HG02973 (cell line): ENCODE data around the gene ARIH2.

Experiments used
- ATAC-seq: cut with Tn5 transposase; IDR thresholded peaks from one replicate; pipeline ENCODE4 v1.9.1; 2021; ENCODE audit warnings: moderate library complexity; ENCODE audit not compliant: unreplicated experiment

The ARIH2 gene

DNA sequence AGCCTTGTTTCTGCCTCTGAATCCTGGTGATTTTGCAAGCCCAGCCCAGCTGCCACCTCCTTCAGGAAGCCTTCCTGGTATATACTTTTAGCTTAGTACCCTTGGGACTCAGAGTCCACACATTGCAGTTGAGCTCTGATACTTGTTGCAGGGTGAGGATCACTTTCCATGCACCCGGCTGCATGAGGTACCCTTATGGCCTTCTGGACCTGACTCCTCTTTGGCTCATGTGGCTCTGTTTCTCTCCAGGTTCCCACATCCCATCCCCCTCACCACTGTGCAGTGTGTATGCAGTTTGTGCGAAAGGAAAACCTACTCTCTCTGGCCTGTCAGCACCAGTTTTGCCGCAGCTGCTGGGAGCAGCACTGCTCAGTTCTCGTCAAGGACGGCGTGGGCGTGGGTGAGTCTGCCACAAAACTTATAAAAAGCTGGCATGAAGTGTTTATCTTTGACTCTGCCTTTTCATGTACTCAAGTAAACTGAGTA lies 48.3 kb downstream of the ARIH2 start:
- no peak for ATAC-seq

DNA sequence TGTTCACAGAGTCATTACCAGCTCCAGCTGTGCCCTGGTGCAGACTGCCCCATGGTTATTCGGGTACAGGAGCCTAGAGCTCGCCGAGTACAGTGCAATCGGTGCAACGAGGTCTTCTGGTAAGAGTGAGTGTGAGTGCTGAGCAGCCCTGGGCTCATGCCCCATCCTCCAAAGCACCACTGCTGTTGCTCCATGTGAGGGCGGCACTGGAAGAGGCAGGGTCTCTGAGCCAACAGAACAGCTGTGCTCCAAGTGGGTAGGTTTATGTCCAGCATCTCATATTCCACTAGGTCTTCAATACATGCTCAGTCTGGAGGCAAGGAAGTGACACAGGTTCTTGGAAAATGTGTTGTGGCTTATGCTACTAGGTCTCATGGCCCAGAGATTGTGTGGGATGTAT lies 51.9 kb downstream of the ARIH2 start:
- no peak for ATAC-seq

DNA sequence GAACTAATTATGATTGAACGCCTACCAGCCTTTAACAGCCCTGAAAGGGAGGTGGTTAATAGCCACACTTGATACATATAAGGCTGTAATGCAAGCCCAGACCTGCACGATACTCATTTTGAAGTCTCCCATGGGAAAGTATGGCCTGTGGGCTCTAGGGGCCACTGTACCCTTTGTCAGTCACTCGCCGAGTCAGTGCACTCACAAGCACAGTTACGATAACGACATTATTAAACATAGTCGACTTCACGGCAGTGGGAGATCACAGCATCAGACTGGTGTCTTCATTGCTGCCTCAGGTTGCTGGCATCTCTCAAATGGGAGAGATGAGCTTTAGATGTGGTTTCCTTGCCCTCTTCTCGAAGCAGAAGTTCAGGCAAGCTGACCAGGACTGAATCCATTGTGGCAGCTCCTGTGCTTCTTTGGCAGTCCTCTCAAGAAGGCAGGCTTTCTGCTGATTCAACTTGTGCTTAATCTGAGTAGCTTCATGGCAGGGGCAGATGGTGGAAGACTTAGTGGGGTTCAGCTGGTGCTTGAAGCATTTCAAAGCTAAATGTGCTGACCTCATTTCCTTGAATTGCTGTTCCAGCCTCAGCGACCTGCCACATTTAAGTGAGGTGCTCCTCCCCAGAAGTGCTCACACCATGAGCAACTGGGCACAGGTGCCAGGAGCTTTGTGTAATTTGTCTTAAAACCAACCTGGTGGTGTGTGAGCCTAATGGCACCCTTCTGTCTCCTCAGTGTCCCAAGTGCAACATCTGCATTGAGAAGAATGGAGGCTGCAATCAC lies 55.6 kb downstream of the ARIH2 start:
- no peak for ATAC-seq

- no peak for ATAC-seq
These were observed 60.8 kb downstream of the ARIH2 start for GRCh38 chr3:48979451-48979850.

- ATAC-seq, result no peak
These were observed 61.7 kb downstream of the ARIH2 start for GRCh38 chr3:48980295-48980694.

DNA sequence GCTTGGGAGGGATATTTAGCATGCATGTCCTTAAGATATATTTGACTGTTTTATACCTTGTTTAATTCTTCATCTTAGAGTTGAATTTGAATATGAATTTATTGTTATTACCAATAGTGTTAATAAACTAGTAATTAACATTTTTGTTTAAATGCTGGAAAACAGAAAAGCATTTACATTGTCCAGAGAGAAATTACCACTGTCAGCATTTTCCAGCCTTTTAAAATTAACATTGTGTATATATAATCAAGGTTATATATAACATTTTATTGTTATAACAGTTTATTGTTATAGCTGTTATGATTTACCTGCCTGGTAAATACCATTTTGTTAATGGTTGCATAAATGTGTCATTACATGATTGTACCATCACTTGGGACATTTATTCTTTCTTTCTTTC lies 63.4 kb downstream of the ARIH2 start:
- no peak for ATAC-seq

DNA sequence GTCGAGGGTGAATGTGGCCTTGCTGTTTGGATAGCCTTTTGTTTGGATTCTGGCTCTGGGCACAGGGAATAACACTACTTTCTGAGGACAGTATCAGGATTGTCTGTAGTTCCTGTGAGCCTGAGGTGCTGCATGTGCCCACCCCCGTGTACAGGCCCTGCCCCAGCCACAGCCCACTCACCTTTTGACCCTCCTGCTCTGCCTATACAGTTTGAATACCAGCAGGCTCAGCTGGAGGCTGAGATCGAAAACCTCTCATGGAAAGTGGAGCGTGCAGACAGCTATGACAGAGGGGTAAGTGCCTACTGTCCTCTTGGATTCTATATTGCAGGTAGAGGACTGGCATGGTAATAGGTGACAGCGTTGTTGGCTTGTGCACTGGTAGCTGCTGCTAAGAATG lies 64.0 kb downstream of the ARIH2 start:
- no peak for ATAC-seq

- no peak for ATAC-seq
These were observed 64.5 kb downstream of the ARIH2 start for GRCh38 chr3:48983096-48983495.

- no peak for ATAC-seq
These were observed 66.0 kb downstream of the ARIH2 start for GRCh38 chr3:48984663-48985062.

- ATAC-seq, result no peak
These were observed 67.3 kb downstream of the ARIH2 start for GRCh38 chr3:48985831-48986376.

GRCh38 chr3:48989126-48989795 lies 70.6 kb downstream of the ARIH2 start:
- no peak for ATAC-seq

- ATAC-seq, result peak; percentile 47
These were observed 71.4 kb downstream of the ARIH2 start, which contains the start of gene P4HTM for GRCh38 chr3:48989796-48990635. P4HTM (plus strand) TSS chr3:48990241; CDS start chr3:48990257, 16 bp downstream.

GRCh38 chr3:48990636-48991469 lies 72.2 kb downstream of the ARIH2 start:
- no peak for ATAC-seq

- no peak for ATAC-seq
These were observed 73.4 kb downstream of the ARIH2 start for GRCh38 chr3:48991851-48992545.

DNA sequence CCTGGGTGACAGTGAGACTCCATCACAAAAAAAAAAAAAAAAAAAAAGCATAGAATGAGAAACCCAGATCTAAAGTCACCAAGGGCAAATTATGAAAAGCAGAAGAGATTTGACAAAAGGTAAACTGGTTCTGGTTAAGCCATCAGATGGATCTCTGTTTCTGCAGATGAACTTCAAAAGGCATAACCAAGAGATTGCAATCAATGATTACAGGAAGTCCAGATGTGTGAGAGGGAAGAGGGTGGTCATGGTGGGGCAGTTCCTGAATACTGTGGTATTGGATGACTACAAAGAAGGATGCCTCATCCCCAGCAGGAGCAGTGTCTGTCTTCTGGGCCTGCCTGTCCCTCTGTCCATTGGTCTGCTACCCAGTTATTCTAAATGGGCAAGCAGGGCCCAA lies 75.2 kb downstream of the ARIH2 start:
- no peak for ATAC-seq

GRCh38 chr3:48996640-48997039 lies 78.0 kb downstream of the ARIH2 start:
- ATAC-seq, result no peak

DNA sequence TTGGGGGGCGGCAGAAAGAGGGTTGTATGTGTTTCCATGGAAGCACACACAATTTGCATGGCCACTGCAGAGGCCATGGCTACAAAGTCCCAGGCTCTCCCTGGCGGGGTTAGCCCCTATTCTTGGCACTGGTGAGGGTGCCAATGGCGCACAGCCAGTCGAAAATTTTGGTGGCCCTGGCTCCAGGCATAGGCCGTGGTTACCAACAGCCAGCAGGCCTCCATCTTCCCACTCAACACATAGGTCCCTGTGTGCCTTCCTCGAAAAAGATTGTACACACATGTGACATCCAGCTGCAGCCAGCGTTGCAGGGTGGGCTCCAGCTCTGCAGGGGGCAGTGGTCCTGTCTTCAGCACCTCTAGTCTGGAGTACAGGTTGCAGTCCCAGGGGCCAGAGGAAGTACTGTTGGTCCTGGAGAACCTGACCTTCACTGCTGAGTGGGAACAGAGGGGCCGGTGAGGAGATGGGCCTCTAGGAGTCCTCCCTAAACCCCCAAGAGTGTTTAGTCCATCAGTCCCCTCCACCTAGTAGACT lies 78.5 kb downstream of the ARIH2 start:
- ATAC-seq, result no peak

GRCh38 chr3:48997714-48998637 lies 79.3 kb downstream of the ARIH2 start:
- ATAC-seq, result no peak
